Measurements from ENCODE around the gene FBLN7.

FBLN7 gene

GRCh38 chr2:112141626-112142007 lies 3.4 kb downstream of the FBLN7 start:
- DNase-seq = no peak

GRCh38 chr2:112142525-112143078 lies 4.4 kb downstream of the FBLN7 start:
- no peak for DNase-seq

- DNase-seq = no peak
Observed at GRCh38 chr2:112143150-112143549, 5.0 kb downstream of the FBLN7 start.

- DNase-seq = no peak
Observed at GRCh38 chr2:112144966-112145365, 6.8 kb downstream of the FBLN7 start.

GRCh38 chr2:112147382-112148168 lies 9.4 kb downstream of the FBLN7 start:
- peak; percentile 7 for DNase-seq

- no peak for DNase-seq
Observed at GRCh38 chr2:112148477-112148876, 10.3 kb downstream of the FBLN7 start.

- DNase-seq = peak; percentile 8
Observed at GRCh38 chr2:112149194-112149593, 11.0 kb downstream of the FBLN7 start.

GRCh38 chr2:112149866-112150435 lies 11.8 kb downstream of the FBLN7 start:
- peak; percentile 8 for DNase-seq

- DNase-seq = no peak
Observed at GRCh38 chr2:112150447-112150846, 12.3 kb downstream of the FBLN7 start.

GRCh38 chr2:112150851-112151250 lies 12.7 kb downstream of the FBLN7 start:
- DNase-seq = peak; percentile 20

- DNase-seq = peak; percentile 9
Observed at GRCh38 chr2:112151271-112151670, 13.1 kb downstream of the FBLN7 start.

- DNase-seq = peak; percentile 14
Observed at GRCh38 chr2:112151701-112152440, 13.7 kb downstream of the FBLN7 start.

GRCh38 chr2:112152476-112153178 lies 14.4 kb downstream of the FBLN7 start:
- peak; percentile 18 for DNase-seq

- DNase-seq = peak; percentile 21
Observed at GRCh38 chr2:112153179-112153490, 14.9 kb downstream of the FBLN7 start.

GRCh38 chr2:112153501-112153900 lies 15.3 kb downstream of the FBLN7 start:
- peak; percentile 10 for DNase-seq

GRCh38 chr2:112154246-112155117 lies 16.3 kb downstream of the FBLN7 start:
- DNase-seq = peak; percentile 39

GRCh38 chr2:112155331-112156151 lies 17.4 kb downstream of the FBLN7 start:
- peak; percentile 52 for DNase-seq

- DNase-seq = peak; percentile 77
Observed at GRCh38 chr2:112156152-112156986, 18.2 kb downstream of the FBLN7 start.

GRCh38 chr2:112157472-112157871 lies 19.3 kb downstream of the FBLN7 start:
- peak; percentile 23 for DNase-seq

- DNase-seq = no peak
Observed at GRCh38 chr2:112159454-112159921, 21.3 kb downstream of the FBLN7 start.
